NCI-H2196 treated with DMSO at 0.1 percent for 48 hours (cell line): ENCODE measurements around the gene ZNF215.
"Not testable (repeated sequence)": the region's sequence is repeated elsewhere in the genome, so short reads cannot be mapped to it uniquely, and the experiment has no call there.

ENCODE experiments used
- DNase-seq: peaks from one replicate; lab custom pipeline; 2025; ENCODE audit not compliant: unreplicated experiment; lab: John Stamatoyannopoulos, UW

ZNF215 gene

GRCh38 chr11:6926208-6927029 lies at the start of gene ZNF215:
ZNF215 (plus strand) TSS chr11:6926426; CDS start chr11:6932273, 5,847 bp downstream.
- peak; percentile 63 for DNase-seq

GRCh38 chr11:6876914-6877313 lies 49.3 kb upstream of the ZNF215 start:
- DNase-seq = no peak

- DNase-seq = no peak
These were observed 43.5 kb upstream of the ZNF215 start for GRCh38 chr11:6882751-6883150.

- DNase-seq = not testable (repeated sequence)
These were observed 38.5 kb upstream of the ZNF215 start for GRCh38 chr11:6887711-6888110.

GRCh38 chr11:6888830-6889229 lies 37.4 kb upstream of the ZNF215 start:
- no peak for DNase-seq

- no peak for DNase-seq
These were observed 36.4 kb upstream of the ZNF215 start for GRCh38 chr11:6889835-6890234.

- DNase-seq = no peak
These were observed 33.8 kb upstream of the ZNF215 start, which contains the start of gene OR2D2 for GRCh38 chr11:6892400-6892799. OR2D2 (minus strand) TSS chr11:6892500; CDS start chr11:6892500, 0 bp downstream.

- no peak for DNase-seq
These were observed 32.1 kb upstream of the ZNF215 start for GRCh38 chr11:6894097-6894496.

GRCh38 chr11:6895010-6895409 lies 31.2 kb upstream of the ZNF215 start:
- DNase-seq = no peak

- DNase-seq = no peak
These were observed 27.3 kb upstream of the ZNF215 start for GRCh38 chr11:6898911-6899310.

GRCh38 chr11:6900327-6900999 lies 25.8 kb upstream of the ZNF215 start:
- DNase-seq = no peak

- DNase-seq = not testable (repeated sequence)
These were observed 21.4 kb upstream of the ZNF215 start for GRCh38 chr11:6904804-6905203.

- DNase-seq = no peak
These were observed 14.8 kb upstream of the ZNF215 start for GRCh38 chr11:6911378-6911777.

GRCh38 chr11:6911948-6912347 lies 14.3 kb upstream of the ZNF215 start:
- DNase-seq = no peak

- DNase-seq = no peak
These were observed 6.5 kb upstream of the ZNF215 start for GRCh38 chr11:6919698-6920097.

- DNase-seq = no peak
These were observed 5.5 kb upstream of the ZNF215 start, which contains the start of gene OR2D3 for GRCh38 chr11:6920702-6921101. OR2D3 (plus strand) TSS chr11:6921002; CDS start chr11:6921002, 0 bp downstream.

- no peak for DNase-seq
These were observed 1.1 kb upstream of the ZNF215 start for GRCh38 chr11:6925007-6925577.

GRCh38 chr11:6925636-6926207 lies 504 bp upstream of the ZNF215 start:
- DNase-seq = no peak

GRCh38 chr11:6927030-6927617 lies 898 bp downstream of the ZNF215 start:
- DNase-seq = no peak

- no peak for DNase-seq
These were observed 2.7 kb downstream of the ZNF215 start for GRCh38 chr11:6928916-6929315.

- DNase-seq = no peak
These were observed 5.0 kb downstream of the ZNF215 start for GRCh38 chr11:6931146-6931713.
